AG08396 (cell line): ENCODE data around the gene KRIT1.

Source experiments
- DNase-seq: peaks from one replicate; pipeline ENCODE4 v3.0.0; 2012; ENCODE audit warnings: low spot score, mixed read lengths

Gene KRIT1

GRCh38 chr7:92150450-92151017 is 95.2 kb downstream of the KRIT1 start:
- DNase-seq, result no peak

GRCh38 chr7:92149736-92150239 is 95.9 kb downstream of the KRIT1 start:
- DNase-seq, result no peak
